ENCODE measurements around the gene DMRT3.

DNA sequence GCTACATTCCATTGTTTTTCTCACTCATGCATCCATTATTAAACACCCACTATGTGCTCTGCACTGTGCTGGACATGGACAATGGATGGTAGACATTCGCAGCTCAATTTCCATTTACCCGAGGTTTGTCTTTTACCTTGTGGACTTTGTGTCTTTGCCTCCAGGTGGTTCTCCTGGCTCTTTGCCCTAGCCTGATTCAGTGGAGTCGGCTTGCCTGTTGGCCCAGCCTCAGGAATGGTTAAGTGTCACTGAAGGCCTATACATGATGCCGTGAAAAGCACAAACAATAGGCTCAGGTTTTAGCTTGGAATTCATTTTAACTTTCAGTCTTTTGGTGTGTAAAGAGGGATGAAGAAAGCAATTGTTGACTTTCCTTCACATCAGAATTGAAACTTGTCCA is 16.5 kb upstream of the DMRT3 start:
- TF ChIP-seq CTCF (IDR thresholded peaks at IDR 0.05), result no peak
- TF ChIP-seq POLR2A (IDR thresholded peaks at IDR 0.05), result no peak
